GM12873 (cell line): Measurements from ENCODE around the gene HELB.

Experiments used
- CTCF ChIP-seq: IDR thresholded peaks from 2 replicates; pipeline ENCODE4 v1.5.1; 2012; ENCODE audit warnings: low read depth, mild to moderate bottlenecking, moderate library complexity, low read length, control low read depth; ENCODE audit not compliant: insufficient read depth; ENCODE audit errors: missing control alignments

Gene HELB

DNA sequence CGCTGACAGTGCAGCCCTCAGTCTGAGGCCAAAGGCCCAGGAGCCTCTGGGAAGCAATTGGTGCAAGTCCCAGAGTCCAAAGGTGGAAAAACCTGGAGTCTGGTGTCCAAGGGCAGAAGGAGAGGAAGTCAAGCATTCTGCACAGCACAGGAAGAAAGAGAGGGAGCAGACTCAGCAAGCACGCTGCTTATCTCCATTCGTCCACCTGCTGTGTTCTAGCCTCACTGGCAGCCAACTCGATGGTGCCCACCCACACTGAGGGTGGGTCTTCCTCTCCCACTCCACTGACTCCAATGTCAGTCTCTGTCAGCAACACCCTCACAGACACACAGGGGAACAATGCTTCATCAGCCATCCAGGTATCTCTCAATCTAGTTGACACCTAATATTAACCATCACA lies 38.8 kb downstream of the HELB start:
- no peak for TF ChIP-seq CTCF

DNA sequence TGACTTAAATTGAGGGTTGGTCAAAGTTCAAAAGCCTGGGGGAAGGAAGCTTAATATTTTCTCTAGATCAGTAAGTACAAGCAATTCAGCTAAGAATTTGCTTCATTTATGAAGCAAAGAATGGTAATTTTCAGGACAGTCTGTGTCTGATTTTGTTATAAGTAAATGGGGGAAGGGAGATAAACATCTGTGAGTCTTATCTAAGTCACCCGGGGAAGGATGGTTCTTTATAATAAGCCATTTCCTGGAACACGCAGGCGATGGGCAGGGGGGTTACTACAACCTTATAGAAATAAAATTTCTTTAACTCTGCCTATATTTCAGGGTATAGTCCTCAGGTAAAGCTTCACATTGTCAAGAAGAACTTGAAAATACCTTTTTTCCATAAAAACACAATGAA lies 42.9 kb downstream of the HELB start:
- no peak for TF ChIP-seq CTCF

DNA sequence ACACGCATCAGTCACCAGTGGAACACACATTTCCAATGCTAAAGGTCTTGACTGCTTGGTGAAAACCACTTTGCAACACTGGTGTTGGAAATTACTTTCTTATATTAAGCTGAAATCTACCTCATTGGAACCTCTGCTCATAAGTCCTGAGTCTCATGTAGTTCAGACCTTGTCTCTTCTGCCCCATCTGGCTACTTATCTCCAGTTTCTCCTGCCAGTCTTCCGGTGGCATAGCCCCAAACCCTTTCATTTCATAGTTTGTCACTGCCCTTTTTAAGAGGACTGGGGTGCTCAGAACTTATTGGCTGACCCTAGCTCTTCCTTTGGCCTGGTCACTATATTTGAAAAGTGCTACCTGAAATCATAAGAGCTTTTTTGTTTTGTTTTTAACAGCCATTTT lies 43.7 kb downstream of the HELB start:
- TF ChIP-seq CTCF: no peak

DNA sequence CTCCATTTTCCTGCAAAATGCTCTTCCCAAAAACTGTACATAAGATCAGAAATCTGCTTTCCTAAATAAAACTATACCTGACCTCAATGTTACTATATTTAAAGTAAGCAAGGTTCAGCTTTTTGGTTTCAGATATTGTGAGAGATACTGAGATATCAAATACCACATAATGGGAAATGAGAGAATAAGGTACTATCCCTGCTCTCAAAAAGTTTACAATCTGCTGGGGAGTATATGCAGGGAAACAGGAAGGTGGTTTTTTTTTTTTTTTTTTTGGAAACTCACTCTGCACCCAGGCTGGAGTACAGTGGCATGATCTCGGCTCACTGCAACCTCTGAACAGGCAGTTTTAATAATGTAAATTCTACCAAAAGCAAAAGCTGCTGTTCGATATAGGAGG lies 49.0 kb downstream of the HELB start:
- TF ChIP-seq CTCF: no peak

DNA sequence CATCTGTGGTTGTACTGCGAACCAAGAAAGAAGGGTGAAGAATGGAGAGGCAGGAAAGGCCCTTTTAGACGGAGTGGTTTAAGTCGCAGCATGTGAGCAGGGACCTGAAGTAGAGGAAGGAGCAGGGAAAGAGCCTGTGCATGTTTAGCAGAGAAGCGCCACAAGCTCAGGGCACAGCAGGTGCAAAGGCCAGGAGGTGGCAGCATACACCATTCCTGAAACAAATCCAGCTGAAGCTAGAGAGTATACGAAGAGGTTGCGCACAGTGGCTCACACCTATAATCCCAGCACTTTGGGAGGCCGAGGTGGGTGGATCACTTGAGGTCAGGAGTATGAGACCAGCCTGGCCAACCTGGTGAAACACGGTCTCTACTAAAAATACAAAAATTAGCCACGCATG lies 49.9 kb downstream of the HELB start:
- TF ChIP-seq CTCF: peak; percentile 65

DNA sequence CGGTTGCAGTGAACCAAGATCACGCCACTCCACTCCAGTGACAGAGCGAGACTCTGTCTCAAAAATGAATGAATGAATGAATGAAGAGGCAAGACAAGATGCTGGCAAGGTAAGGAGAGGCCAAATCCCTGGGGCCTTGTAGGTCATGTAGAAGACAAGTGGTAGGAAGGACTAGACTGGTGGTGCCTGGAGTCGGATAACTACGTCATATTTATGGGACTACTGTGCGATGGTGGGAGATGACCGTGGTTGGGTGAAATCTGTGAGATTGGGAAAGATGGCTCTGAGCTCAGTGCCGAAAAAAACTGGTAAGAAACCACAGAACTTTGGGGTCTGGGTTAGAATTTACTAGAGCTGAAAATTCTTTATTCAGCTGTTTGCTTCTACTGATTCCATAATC lies 50.6 kb downstream of the HELB start:
- no peak for TF ChIP-seq CTCF

DNA sequence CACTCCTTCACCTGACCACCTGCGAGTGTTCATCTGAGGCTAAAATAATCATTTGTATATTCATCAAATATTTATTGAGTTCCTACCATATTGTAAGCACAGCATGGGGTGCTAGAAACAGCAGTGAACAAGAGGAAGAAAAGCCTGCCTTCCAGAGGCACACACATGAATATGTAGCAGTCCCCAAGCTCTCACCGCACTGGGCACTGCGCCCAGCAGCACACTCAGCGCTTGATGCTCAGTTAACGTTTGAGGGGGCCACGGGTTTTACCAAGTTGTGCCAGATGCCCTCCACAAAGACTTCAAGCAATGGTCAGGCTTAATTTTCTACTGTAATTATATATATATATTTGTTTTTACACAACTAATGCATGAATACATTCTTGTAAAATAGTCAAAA lies 52.0 kb downstream of the HELB start:
- TF ChIP-seq CTCF: no peak

- TF ChIP-seq CTCF: no peak
These were observed 57.0 kb downstream of the HELB start for GRCh38 chr12:66359300-66359699.
